ENCODE results near the gene CFAP126.

- TF ChIP-seq CTCF (IDR thresholded peaks at IDR 0.05) (no peak), EZH2 (IDR thresholded peaks at IDR 0.05) (no peak), EZH2phosphoT487 (IDR thresholded peaks at IDR 0.05) (no peak)
Measured at GRCh38 chr1:161381707-161382106, 14.0 kb upstream of the CFAP126 start.

All from neural progenitor cell (in vitro differentiated cells).